ENCODE measurements around the gene PERCC1.

PERCC1 gene

GRCh38 chr16:1433756-1434155 lies 2.9 kb downstream of the PERCC1 start:
- no peak overlapping the region for H3K4me3 ChIP-seq
- DNase-seq (ENCODE audit: low spot score), result no peak
- no peak overlapping the region for H3K27ac ChIP-seq
- TF ChIP-seq CTCF (IDR thresholded peaks at IDR 0.05), result no peak

- no peak for DNase-seq (ENCODE audit: low spot score)
- no peak for TF ChIP-seq CTCF (IDR thresholded peaks at IDR 0.05)
- Histone ChIP-seq H3K27ac (no peak overlapping the region), H3K4me3 (no peak overlapping the region)
Observed at GRCh38 chr16:1434644-1435592, 4.0 kb downstream of the PERCC1 start.

- no peak for TF ChIP-seq CTCF (IDR thresholded peaks at IDR 0.05)
- no peak for DNase-seq (ENCODE audit: low spot score)
- Histone ChIP-seq H3K27ac (no peak overlapping the region), H3K4me3 (no peak overlapping the region)
Observed at GRCh38 chr16:1435921-1436697, 5.2 kb downstream of the PERCC1 start.

GRCh38 chr16:1436731-1437355 lies 6.0 kb downstream of the PERCC1 start:
- H3K4me3 ChIP-seq, result no peak overlapping the region
- H3K27ac ChIP-seq, result no peak overlapping the region
- TF ChIP-seq CTCF (IDR thresholded peaks at IDR 0.05), result no peak
- no peak for DNase-seq (ENCODE audit: low spot score)

- no peak for TF ChIP-seq CTCF (IDR thresholded peaks at IDR 0.05)
Observed at GRCh38 chr16:1437606-1438005, 6.7 kb downstream of the PERCC1 start.

GRCh38 chr16:1438229-1439057 lies 7.6 kb downstream of the PERCC1 start:
- no peak for TF ChIP-seq CTCF (IDR thresholded peaks at IDR 0.05)
- no peak overlapping the region for H3K4me3 ChIP-seq

More at GRCh38 chr16:1437606-1438005, 6.7 kb downstream of the PERCC1 start:
- DNase-seq (ENCODE audit: low spot score), result no peak
- Histone ChIP-seq H3K4me3 (no peak overlapping the region), H3K27ac (no peak overlapping the region)

More at GRCh38 chr16:1438229-1439057, 7.6 kb downstream of the PERCC1 start:
- H3K27ac ChIP-seq, result no peak overlapping the region
- DNase-seq (ENCODE audit: low spot score), result no peak

All from coronary artery (tissue), 2 donors.